ENCODE results near the gene SMPD3. TPM values are rescaled to one million over a fixed set of nuclear protein-coding genes. Genes with fewer than 3 reads are reported as not detected.

Gene SMPD3
- total RNA-seq, 1 experiment from 2014 or later = 0.17 TPM

- intact Hi-C loops (cut with micrococcal nuclease; ENCODE audit: unreplicated experiment) = no loop called here
- POLR2A ChIA-PET (ENCODE audit: low non-redundant PET) = no interaction called here
- Histone ChIP-seq H3K27me3 (replicated peaks; ENCODE audit: insufficient read depth, low read depth, low read length, poor library complexity) (no peaks in the 10 kb centered on the region), H3K9me3 (ENCODE audit: low read depth, low read length, poor library complexity, severe bottlenecking) (no peaks in the 10 kb centered on the region), H3K4me3 (ENCODE audit: low read depth, low read length, poor library complexity, severe bottlenecking) (no peak overlapping the region), H3K4me1 (ENCODE audit: insufficient read depth, low read length, poor library complexity, severe bottlenecking) (no peaks in the 10 kb centered on the region), H3K36me3 (ENCODE audit: insufficient read depth, low read length, poor library complexity, severe bottlenecking) (peaks cover 22% of the 10 kb centered on the region), H3K27ac (ENCODE audit: low read depth, low read length, poor library complexity, severe bottlenecking) (no peak overlapping the region)
- no peak for DNase-seq (ENCODE audit: low spot score)
- no TSS peak for BruUV-seq (replicated peaks)
- CTCF ChIA-PET = no interaction called here
- TF ChIP-seq CTCF (conservative IDR thresholded peaks at IDR 0.05; ENCODE audit: low read depth, low read length) (no peak), EZH2 (IDR thresholded peaks at IDR 0.05; ENCODE audit: borderline replicate concordance, low read depth, low read length, poor library complexity, severe bottlenecking) (no peak)
These were observed 96.8 kb downstream of the SMPD3 start for GRCh38 chr16:68351463-68351862.

- no peak for DNase-seq (ENCODE audit: low spot score)
- H3K36me3 ChIP-seq (ENCODE audit: insufficient read depth, low read length, poor library complexity, severe bottlenecking) = peaks cover 27% of the 10 kb centered on the region
- BruUV-seq (replicated peaks) = no TSS peak
- no peak overlapping the region for H3K4me3 ChIP-seq (ENCODE audit: low read depth, low read length, poor library complexity, severe bottlenecking)
- H3K27ac ChIP-seq (ENCODE audit: low read depth, low read length, poor library complexity, severe bottlenecking) = no peak overlapping the region
- no peaks in the 10 kb centered on the region for H3K9me3 ChIP-seq (ENCODE audit: low read depth, low read length, poor library complexity, severe bottlenecking)
- intact Hi-C loops (cut with micrococcal nuclease; ENCODE audit: unreplicated experiment) = no loop called here
- CTCF ChIA-PET = no interaction called here
- no peaks in the 10 kb centered on the region for H3K27me3 ChIP-seq (replicated peaks; ENCODE audit: insufficient read depth, low read depth, low read length, poor library complexity)
- POLR2A ChIA-PET (ENCODE audit: low non-redundant PET) = no interaction called here
- no peak for TF ChIP-seq EZH2 (IDR thresholded peaks at IDR 0.05; ENCODE audit: borderline replicate concordance, low read depth, low read length, poor library complexity, severe bottlenecking)
- TF ChIP-seq CTCF (conservative IDR thresholded peaks at IDR 0.05; ENCODE audit: low read depth, low read length) = no peak
- no peaks in the 10 kb centered on the region for H3K4me1 ChIP-seq (ENCODE audit: insufficient read depth, low read length, poor library complexity, severe bottlenecking)
These were observed 97.4 kb downstream of the SMPD3 start for GRCh38 chr16:68350813-68351350.

GRCh38 chr16:68349838-68350410 is 98.4 kb downstream of the SMPD3 start:
- Histone ChIP-seq H3K27me3 (replicated peaks; ENCODE audit: insufficient read depth, low read depth, low read length, poor library complexity) (no peaks in the 10 kb centered on the region), H3K36me3 (ENCODE audit: insufficient read depth, low read length, poor library complexity, severe bottlenecking) (peaks cover 26% of the 10 kb centered on the region), H3K27ac (ENCODE audit: low read depth, low read length, poor library complexity, severe bottlenecking) (no peak overlapping the region), H3K4me3 (ENCODE audit: low read depth, low read length, poor library complexity, severe bottlenecking) (no peak overlapping the region), H3K9me3 (ENCODE audit: low read depth, low read length, poor library complexity, severe bottlenecking) (no peaks in the 10 kb centered on the region), H3K4me1 (ENCODE audit: insufficient read depth, low read length, poor library complexity, severe bottlenecking) (no peaks in the 10 kb centered on the region)
- BruUV-seq (replicated peaks) = no TSS peak
- intact Hi-C loops (cut with micrococcal nuclease; ENCODE audit: unreplicated experiment) = no loop called here
- no peak for DNase-seq (ENCODE audit: low spot score)
- TF ChIP-seq EZH2 (IDR thresholded peaks at IDR 0.05; ENCODE audit: borderline replicate concordance, low read depth, low read length, poor library complexity, severe bottlenecking) = no peak
- TF ChIP-seq CTCF (conservative IDR thresholded peaks at IDR 0.05; ENCODE audit: low read depth, low read length) = no peak
- POLR2A ChIA-PET (ENCODE audit: low non-redundant PET) = no interaction called here
- CTCF ChIA-PET = no interaction called here
